B cell (primary cell): ENCODE results near the gene RAB6A. TPM values are rescaled to one million over a fixed set of nuclear protein-coding genes. Genes with fewer than 3 reads are reported as not detected.
"Not testable (repeated sequence)": the region's sequence is repeated elsewhere in the genome, so short reads cannot be mapped to it uniquely, and the experiment has no call there.

ENCODE experiments used
- ATAC-seq: fragments of 200-7000 bp; cut with Tn5 transposase; one replicate; pipeline ENCODE4 v1.10.0; 2021; ENCODE audit warnings: low read depth, mild to moderate bottlenecking, moderate number of reproducible peaks, moderate library complexity
- CTCF ChIA-PET: fragments of 350-600 bp; sonication (Branson Sonifier 250); formaldehyde crosslinking; loops from one replicate; lab custom pipeline; 2021; ENCODE audit warnings: antibody characterized with exemption, inconsistent platforms; lab: Charles Lee
- POLR2A ChIA-PET: fragments of 350-600 bp; sonication (Branson Sonifier 250); formaldehyde crosslinking; loops from one replicate; lab custom pipeline; 2021; ENCODE audit warnings: antibody characterized with exemption; lab: Charles Lee
- DNase-seq: peaks from one replicate; pipeline ENCODE4 v3.0.0; 2013
- H2AFZ ChIP-seq: 2 replicates; pipeline ENCODE4 v1.6.1; 2012; ENCODE audit warnings: mild to moderate bottlenecking, low read depth, low read length; ENCODE audit not compliant: insufficient read depth, poor library complexity, severe bottlenecking
- H3K27ac ChIP-seq, 2 donors: 1 replicate in 1 of 2; 2 replicates in 1 of 2; pipeline ENCODE4 v1.5.1; 2012 to 2013; ENCODE audit warnings: low read length in 2 of 2, mild to moderate bottlenecking in 2 of 2, moderate library complexity in 1 of 2
- H3K27me3 ChIP-seq, 4 experiments: fragments of 200-600 bp in 1 of 4; sonication (generic) in 1 of 4; replicated peaks in 1 of 4; 1 replicate in 2 of 4; 2 replicates in 2 of 4; pipeline versions ENCODE4 v1.6.1 to v1.7.0; 2013 to 2016; ENCODE audit warnings: low read length in 3 of 4, mild to moderate bottlenecking in 2 of 4, mixed read lengths in 1 of 4, moderate library complexity in 1 of 4; ENCODE audit not compliant: insufficient read depth in 4 of 4, control insufficient read depth in 3 of 4; ENCODE audit errors: control extremely low read depth in 1 of 4
- H3K36me3 ChIP-seq, 2 experiments: replicated peaks in 1 of 2; 1 replicate in 1 of 2; 2 replicates in 1 of 2; pipeline versions ENCODE4 v1.6.1 to v1.7.1; 2013; ENCODE audit warnings: low read length in 1 of 2; ENCODE audit not compliant: insufficient read depth in 2 of 2, control insufficient read depth in 1 of 2; ENCODE audit errors: control extremely low read depth in 1 of 2, extremely low read depth in 1 of 2
- H3K4me1 ChIP-seq, 2 donors: fragments of 200-600 bp in 1 of 2; sonication (generic) in 1 of 2; 1 replicate in 1 of 2; 2 replicates in 1 of 2; pipeline versions ENCODE4 v1.5.1 to v1.6.1; 2013 to 2017; ENCODE audit warnings: low read length in 2 of 2; ENCODE audit not compliant: control insufficient read depth in 2 of 2, insufficient read depth in 2 of 2
- H3K4me2 ChIP-seq: replicated peaks from 2 replicates; pipeline ENCODE3; 2012; ENCODE audit warnings: mild to moderate bottlenecking, low read depth, low read length; ENCODE audit not compliant: poor library complexity, severe bottlenecking
- H3K4me3 ChIP-seq, 5 experiments: fragments of 200-600 bp in 1 of 5; sonication (generic) in 1 of 5; 1 replicate in 3 of 5; 2 replicates in 2 of 5; pipeline versions ENCODE4 v1.5.1 to v1.7.0; 2011 to 2016; ENCODE audit warnings: low read length in 4 of 5, mild to moderate bottlenecking in 4 of 5, low read depth in 2 of 5, control low read depth in 1 of 5, moderate library complexity in 1 of 5; ENCODE audit not compliant: insufficient read depth in 1 of 5; ENCODE audit errors: control extremely low read depth in 1 of 5, extremely low read depth in 1 of 5
- H3K79me2 ChIP-seq: fragments of 200-600 bp; sonication (generic); one replicate; pipeline ENCODE4 v1.6.0; 2016; ENCODE audit warnings: low read length; ENCODE audit not compliant: control insufficient read depth, insufficient read depth
- H3K9ac ChIP-seq: fragments of 200-600 bp; sonication (generic); 2 replicates; pipeline ENCODE4 v1.6.1; 2017; ENCODE audit warnings: mild to moderate bottlenecking, low read length, moderate library complexity
- H3K9me3 ChIP-seq, 3 donors: one replicate each; pipeline versions ENCODE4 v1.6.1 to v1.7.1; 2013; ENCODE audit warnings: low read length in 2 of 3; ENCODE audit not compliant: control insufficient read depth in 2 of 3, insufficient read depth in 1 of 3; ENCODE audit errors: control extremely low read depth in 1 of 3
- H4K20me1 ChIP-seq: 2 replicates; pipeline ENCODE4 v1.6.0; 2012; ENCODE audit warnings: mild to moderate bottlenecking, low read length; ENCODE audit not compliant: insufficient read depth, control insufficient read depth, poor library complexity, severe bottlenecking
- H3K27ac Mint-ChIP-seq: one replicate; pipeline ENCODE4 v1.8.0; 2021; ENCODE audit warnings: mixed read lengths
- H3K27me3 Mint-ChIP-seq: one replicate; pipeline ENCODE4 v1.8.0; 2021; ENCODE audit warnings: mixed read lengths
- H3K4me1 Mint-ChIP-seq: one replicate; pipeline ENCODE4 v1.8.0; 2021; ENCODE audit warnings: mixed read lengths
- H3K4me3 Mint-ChIP-seq: one replicate; pipeline ENCODE4 v1.8.0; 2021; ENCODE audit warnings: mixed read lengths
- H3K9me3 Mint-ChIP-seq: one replicate; pipeline ENCODE4 v1.8.0; 2022; ENCODE audit warnings: mixed read lengths; ENCODE audit not compliant: insufficient read depth
- CTCF ChIP-seq: fragments of 200-600 bp; IDR thresholded peaks from one replicate; pipeline ENCODE4 v1.8.0; 2022; ENCODE audit warnings: antibody characterized with exemption, mild to moderate bottlenecking
- EZH2 ChIP-seq: IDR thresholded peaks from 2 replicates; pipeline ENCODE4 v1.6.1; 2012; ENCODE audit warnings: borderline replicate concordance, low read depth, mild to moderate bottlenecking, moderate library complexity, low read length; ENCODE audit not compliant: insufficient read depth, poor library complexity, severe bottlenecking
- WGBS: methylation state at CpG from one replicate; pipeline ENCODE4 v1.1.5; 2013; ENCODE audit warnings: missing lambda C conversion rate; ENCODE audit not compliant: insufficient coverage; 5-methylcytosine and 5-hydroxymethylcytosine counted together
- intact Hi-C: fragments of 100-400 bp; cut with micrococcal nuclease; formaldehyde crosslinking; loops from one replicate; pipeline ENCODE4 v1.10.0; 2022
- polyA plus RNA-seq: library from polyadenylated mRNA; depleted of rRNA; stranded (reverse); fragments of >200 nt; gene quantifications from 2 replicates; pipeline ENCODE4 v1.2.3, GENCODE V29; 2012
- total RNA-seq, 2 donors: library from RNA; stranded (reverse); fragments of 120-200 nt in 1 of 2; gene quantifications; 1 replicate in 1 of 2; 2 replicates in 1 of 2; pipeline versions ENCODE4 v1.2.3 to v1.2.4, GENCODE V29; 2013 to 2022

The RAB6A gene
- total and polyA plus RNA-seq, 2 donors (not counting 1 experiment from before 2014, with no cell fraction given), result 17.2 to 70.5 TPM

- CTCF ChIA-PET, result interaction anchor here (1.5 kb wide), 1 partner anchor 34 kb away, joined by 3 read pairs; no protein-coding TSS in a partner anchor
- TF ChIP-seq EZH2, result no peak
- TF ChIP-seq CTCF, result no peak
- Mint-ChIP-seq H3K4me3 (no peak overlapping the region), H3K9me3 (no peaks in the 10 kb centered on the region), H3K27ac (no peak overlapping the region), H3K27me3 (no peaks in the 10 kb centered on the region), H3K4me1 (no peaks in the 10 kb centered on the region)
- Histone ChIP-seq H4K20me1 (no peaks in the 10 kb centered on the region), H3K4me3 (no peak overlapping the region), H3K4me1 (no peaks in the 10 kb centered on the region), H3K9ac (no peak overlapping the region), H2AFZ (no peak overlapping the region), H3K9me3 (no peaks in the 10 kb centered on the region), H3K27me3 (no peaks in the 10 kb centered on the region), H3K4me2 (no peak overlapping the region), H3K79me2 (no peaks in the 10 kb centered on the region), H3K36me3 (peaks cover 5% of the 10 kb centered on the region in 2 experiments), H3K27ac (no peak overlapping the region)
- POLR2A ChIA-PET, result interaction anchor here (0.7 kb wide), 1 partner anchor 336 kb away, joined by 4 read pairs; no protein-coding TSS in a partner anchor
- ATAC-seq (no peak), DNase-seq (no peak)
- WGBS, result no CpG with 5 or more reads among the region's 4 CpGs
- intact Hi-C loops, result no loop called here
These were observed 66.9 kb downstream of the RAB6A start for GRCh38 chr11:73693899-73694525.

- TF ChIP-seq EZH2 (no peak), CTCF (no peak)
- intact Hi-C loops, result no loop called here
- Mint-ChIP-seq H3K27ac (no peak overlapping the region), H3K27me3 (no peaks in the 10 kb centered on the region), H3K4me1 (no peaks in the 10 kb centered on the region), H3K4me3 (no peak overlapping the region), H3K9me3 (no peaks in the 10 kb centered on the region)
- H3K27me3 ChIP-seq, result no peaks in the 10 kb centered on the region
- no peaks in the 10 kb centered on the region for H3K4me1 ChIP-seq
- H3K4me3 ChIP-seq, result no peak overlapping the region
- H3K27ac ChIP-seq, result no peak overlapping the region
- no peaks in the 10 kb centered on the region for H3K79me2 ChIP-seq
- H3K9me3 ChIP-seq, result no peaks in the 10 kb centered on the region
- no peaks in the 10 kb centered on the region for H4K20me1 ChIP-seq
- ChIA-PET CTCF (interaction anchor here (0.7 kb wide), 1 partner anchor 10 kb away, joined by 3 read pairs; no protein-coding TSS in a partner anchor), POLR2A (no interaction called here)
- no peak overlapping the region for H3K4me2 ChIP-seq
- DNase-seq (no peak), ATAC-seq (no peak)
- peaks cover 1 to 19% of the 10 kb centered on the region in 2 experiments for H3K36me3 ChIP-seq
- no CpG with 5 or more reads among the region's 2 CpGs for WGBS
- no peak overlapping the region for H3K9ac ChIP-seq
- H2AFZ ChIP-seq, result no peak overlapping the region
These were observed 80.2 kb downstream of the RAB6A start for GRCh38 chr11:73680687-73681086.

GRCh38 chr11:73676552-73676951 lies 84.3 kb downstream of the RAB6A start:
- H3K9me3 ChIP-seq, POLR2A ChIA-PET, H3K27ac Mint-ChIP-seq, H3K27me3 ChIP-seq, H3K4me1 ChIP-seq, H3K27ac ChIP-seq, H3K27me3 Mint-ChIP-seq, H3K4me3 ChIP-seq, CTCF ChIA-PET, H3K4me3 Mint-ChIP-seq, H3K4me2 ChIP-seq, H3K4me1 Mint-ChIP-seq, DNase-seq, H3K79me2 ChIP-seq, H3K9ac ChIP-seq, intact Hi-C loops, H4K20me1 ChIP-seq, H2AFZ ChIP-seq, H3K9me3 Mint-ChIP-seq, ATAC-seq: not testable (repeated sequence)
- peaks cover 3 to 19% of the 10 kb centered on the region in 2 experiments for H3K36me3 ChIP-seq
- WGBS, result no CpG with 5 or more reads among the region's 5 CpGs
